Hematopoietic multipotent progenitor cell treated with erythropoietin and hydrocortisone succinate and interleukin-3 and kit ligand, for 17 days (in vitro differentiated cells): Measurements from ENCODE around the gene EXOC4.
"Not testable (repeated sequence)": the region's sequence is repeated elsewhere in the genome, so short reads cannot be mapped to it uniquely, and the experiment has no call there.

Experiments used
- DNase-seq: peaks from one replicate; pipeline ENCODE4 v3.0.0-alpha.2; 2015; ENCODE audit warnings: low spot score

Gene EXOC4

DNA sequence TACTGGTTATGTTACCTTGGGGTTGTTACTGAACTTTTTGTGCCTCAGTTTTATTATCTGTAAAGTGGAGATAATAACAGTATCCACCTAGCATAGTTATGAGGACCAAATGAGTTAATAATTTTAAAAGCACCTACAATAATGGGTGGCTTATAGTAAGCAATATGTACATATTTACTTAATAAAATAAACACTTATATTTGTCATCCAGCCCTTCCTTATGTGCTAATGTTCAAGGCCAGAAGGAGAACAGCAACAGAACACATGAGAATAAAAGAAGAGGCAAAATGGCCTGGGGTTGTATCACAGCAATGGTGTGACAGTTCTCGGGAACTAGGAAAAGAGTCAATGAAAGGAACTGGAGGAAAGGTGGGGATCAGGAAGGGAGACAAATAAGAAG is 618.9 kb downstream of the EXOC4 start:
- no peak for DNase-seq

DNA sequence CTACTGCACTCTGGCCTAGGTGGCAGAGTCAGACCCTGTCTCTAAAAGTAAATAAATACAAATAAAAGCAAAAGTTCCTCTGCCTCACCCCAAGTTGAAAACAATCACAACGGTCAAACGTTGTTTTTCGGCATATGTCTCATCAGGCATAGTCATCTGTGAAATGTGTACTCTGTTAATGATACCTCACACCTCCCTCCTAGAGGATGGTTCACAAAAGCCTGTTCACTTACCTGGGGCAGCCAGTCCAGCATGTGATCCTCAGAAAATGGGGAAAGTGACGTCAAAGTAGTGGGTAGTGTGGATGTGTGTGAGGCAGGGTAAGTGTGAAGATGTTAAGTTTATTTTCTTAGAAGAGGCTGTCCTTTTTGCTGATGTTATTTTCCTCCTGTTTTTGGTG is 620.3 kb downstream of the EXOC4 start:
- DNase-seq: no peak

- DNase-seq: no peak
Measured at GRCh38 chr7:133873631-133874030, 620.8 kb downstream of the EXOC4 start.

GRCh38 chr7:133883591-133883990 is 630.7 kb downstream of the EXOC4 start:
- DNase-seq: no peak

DNA sequence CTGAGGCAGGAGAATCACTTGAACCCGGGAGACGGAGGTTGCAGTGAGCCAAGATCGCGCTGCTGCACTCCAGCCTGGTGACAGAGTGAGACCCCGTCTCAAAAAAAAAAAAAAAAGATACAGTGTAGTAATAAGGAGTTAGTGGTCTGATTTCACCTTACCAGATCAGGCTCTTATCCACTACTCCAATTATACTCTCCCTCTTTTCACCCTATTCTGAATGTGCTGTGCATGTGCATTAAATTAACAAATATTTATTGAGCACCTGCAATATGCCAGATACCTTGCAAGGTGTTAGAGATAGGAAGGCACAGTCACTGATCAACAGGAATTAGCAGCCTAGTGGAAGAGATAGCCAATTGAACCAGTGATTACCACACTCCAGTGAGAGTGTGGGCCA is 632.3 kb downstream of the EXOC4 start:
- no peak for DNase-seq

- DNase-seq: no peak
Measured at GRCh38 chr7:133886086-133886485, 633.2 kb downstream of the EXOC4 start.

DNA sequence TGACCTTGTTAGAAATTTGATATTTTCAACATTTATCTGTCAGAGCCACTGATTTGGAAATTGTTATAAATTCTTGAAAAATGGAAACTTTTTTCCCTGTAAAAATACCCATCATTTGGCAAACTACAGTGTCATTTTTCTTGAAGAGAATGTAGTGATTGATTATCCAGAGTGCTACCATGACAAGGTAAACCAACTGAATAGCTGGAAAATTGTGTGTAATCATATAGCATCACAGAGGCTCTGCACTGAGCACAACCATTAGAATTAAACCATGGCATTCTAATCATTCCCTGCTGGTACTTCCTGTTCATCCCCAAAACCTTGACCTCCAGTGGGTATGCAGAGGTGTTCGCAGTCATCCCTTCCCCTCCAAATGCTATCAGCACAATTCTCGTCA is 633.9 kb downstream of the EXOC4 start:
- DNase-seq: no peak

GRCh38 chr7:133887459-133887858 is 634.6 kb downstream of the EXOC4 start:
- no peak for DNase-seq

GRCh38 chr7:133888061-133888930 is 635.4 kb downstream of the EXOC4 start:
- no peak for DNase-seq

DNA sequence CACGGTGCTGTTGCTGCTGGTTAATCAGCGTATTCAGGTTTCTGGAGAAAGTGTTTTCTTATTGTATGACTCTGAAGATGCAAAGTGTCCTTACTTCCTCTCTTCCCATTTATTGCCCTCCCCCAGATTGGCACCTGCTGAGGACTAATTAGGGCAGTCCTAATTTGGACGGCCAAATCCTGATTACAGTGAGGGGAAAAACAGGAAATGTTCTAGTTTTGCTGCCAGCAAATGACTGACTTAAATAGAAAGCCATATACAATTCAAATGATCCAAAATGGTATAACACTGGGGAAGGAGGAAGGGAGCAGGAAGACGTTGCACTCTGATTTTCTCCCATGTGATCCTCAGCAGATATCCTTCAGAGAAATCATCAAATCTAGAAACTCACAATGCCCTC is 651.9 kb downstream of the EXOC4 start:
- no peak for DNase-seq

DNA sequence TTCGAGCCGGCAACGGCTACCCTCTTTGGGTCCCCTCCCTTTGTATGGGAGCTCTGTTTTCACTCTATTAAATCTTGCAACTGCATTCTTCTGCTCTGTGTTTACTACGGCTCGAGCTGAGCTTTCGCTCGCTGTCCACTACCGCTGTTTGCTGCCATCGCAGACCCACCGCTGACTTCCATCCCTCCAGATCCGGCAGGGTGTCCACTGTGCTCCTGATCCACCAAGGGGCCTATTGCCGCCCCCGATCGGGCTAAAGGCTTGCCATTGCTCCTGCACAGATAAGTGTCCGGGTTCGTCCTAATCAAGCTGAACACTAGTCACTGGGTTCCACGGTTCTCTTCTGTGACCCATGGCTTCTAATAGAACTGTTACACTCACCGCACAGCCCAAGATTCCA is 653.7 kb downstream of the EXOC4 start:
- DNase-seq: not testable (repeated sequence)

- no peak for DNase-seq
Measured at GRCh38 chr7:133910761-133911160, 657.9 kb downstream of the EXOC4 start.

- no peak for DNase-seq
Measured at GRCh38 chr7:133911724-133912123, 658.8 kb downstream of the EXOC4 start.

GRCh38 chr7:133912916-133913697 is 660.2 kb downstream of the EXOC4 start:
- DNase-seq: no peak

- no peak for DNase-seq
Measured at GRCh38 chr7:133916621-133917020, 663.7 kb downstream of the EXOC4 start.

GRCh38 chr7:133919810-133920209 is 666.9 kb downstream of the EXOC4 start:
- no peak for DNase-seq

DNA sequence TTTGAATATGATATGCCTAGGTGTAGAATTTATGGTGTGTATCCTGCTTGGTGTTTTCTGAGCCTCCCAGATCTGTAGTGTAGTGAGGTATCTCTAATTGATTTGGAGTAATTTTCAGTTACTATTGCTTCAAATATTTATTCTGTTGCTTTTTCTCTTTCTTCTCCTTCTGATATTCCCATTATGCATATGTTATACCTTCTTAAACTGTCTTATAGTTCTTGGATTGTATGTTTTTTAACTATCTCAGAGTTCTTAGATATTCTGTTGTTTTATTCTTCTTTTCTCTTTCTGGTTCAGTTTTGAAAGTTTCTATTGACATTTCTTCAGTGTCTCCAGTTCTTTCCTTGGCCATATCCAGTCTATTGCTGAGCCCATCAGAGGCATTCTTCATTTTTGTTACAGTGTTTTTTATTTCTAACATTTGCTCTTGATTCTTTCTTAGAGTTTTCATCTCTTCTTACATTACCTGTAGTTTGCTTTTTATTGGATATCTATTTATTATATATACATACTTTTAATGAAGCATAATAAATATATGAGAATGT is 668.8 kb downstream of the EXOC4 start:
- DNase-seq: no peak

DNA sequence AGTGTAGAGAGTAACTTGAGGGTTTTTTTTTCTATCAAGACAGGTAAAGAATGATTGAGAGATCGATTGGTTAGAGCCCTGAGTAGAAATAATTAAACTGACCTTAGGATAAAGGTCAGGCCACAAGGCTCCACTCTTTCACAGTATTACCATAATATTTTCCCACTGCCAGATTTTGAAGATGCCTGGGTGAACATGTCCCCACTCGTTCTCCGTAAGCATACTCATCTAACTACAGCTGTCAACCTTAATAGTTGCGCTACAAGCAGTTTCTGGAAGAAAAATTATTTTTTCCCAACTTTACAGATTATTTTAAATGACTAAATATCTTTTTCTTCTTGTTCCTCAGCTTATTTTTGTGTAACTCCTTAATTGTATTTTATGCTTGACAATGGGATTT is 671.1 kb downstream of the EXOC4 start:
- no peak for DNase-seq

- DNase-seq: no peak
Measured at GRCh38 chr7:133931053-133931452, 678.2 kb downstream of the EXOC4 start.

GRCh38 chr7:133932591-133932990 is 679.7 kb downstream of the EXOC4 start:
- no peak for DNase-seq

- DNase-seq: no peak
Measured at GRCh38 chr7:133934262-133934976, 681.5 kb downstream of the EXOC4 start.

GRCh38 chr7:133934977-133935330 is 682.1 kb downstream of the EXOC4 start:
- no peak for DNase-seq
